Loucy (cell line): ENCODE results near the gene KPNB1.

Experiments
- H2AFZ ChIP-seq: fragments of 200-600 bp; sonication (generic); 2 replicates; pipeline ENCODE4 v1.6.0; 2016; ENCODE audit warnings: antibody characterized with exemption, mild to moderate bottlenecking, low read length, moderate library complexity
- H3F3A ChIP-seq: fragments of 200-600 bp; 2 replicates; pipeline ENCODE4 v1.6.0; 2016; ENCODE audit warnings: antibody characterized with exemption, low read depth, mild to moderate bottlenecking
- H3K27me3 ChIP-seq: fragments of 200-600 bp; sonication (generic); 2 replicates; pipeline ENCODE4 v1.6.1; 2014; ENCODE audit warnings: low read length, mild to moderate bottlenecking; ENCODE audit not compliant: insufficient read depth, poor library complexity, severe bottlenecking
- H3K36me3 ChIP-seq: fragments of 200-600 bp; sonication (generic); 2 replicates; pipeline ENCODE4 v1.6.1; 2016; ENCODE audit warnings: low read length; ENCODE audit not compliant: insufficient read depth
- H3K4me1 ChIP-seq: fragments of 200-600 bp; sonication (generic); 2 replicates; pipeline ENCODE4 v1.5.1; 2014; ENCODE audit warnings: low read length, mild to moderate bottlenecking; ENCODE audit not compliant: insufficient read depth, poor library complexity, severe bottlenecking
- H3K4me2 ChIP-seq: fragments of 200-600 bp; sonication (generic); 2 replicates; pipeline ENCODE4 v1.6.0; 2014; ENCODE audit warnings: antibody characterized with exemption, low read length, low read depth, mild to moderate bottlenecking; ENCODE audit not compliant: poor library complexity, severe bottlenecking
- H3K4me3 ChIP-seq: fragments of 200-600 bp; sonication (generic); 2 replicates; pipeline ENCODE4 v1.5.1; 2014; ENCODE audit warnings: low read length, mild to moderate bottlenecking, mixed read lengths; ENCODE audit not compliant: poor library complexity, severe bottlenecking
- H3K79me2 ChIP-seq: fragments of 200-600 bp; sonication (generic); 2 replicates; pipeline ENCODE4 v1.6.1; 2014; ENCODE audit warnings: low read length; ENCODE audit not compliant: insufficient read depth
- H3K9ac ChIP-seq: fragments of 200-600 bp; sonication (generic); 2 replicates; pipeline ENCODE4 v1.6.0; 2014; ENCODE audit warnings: mild to moderate bottlenecking, low read depth, low read length, moderate library complexity; ENCODE audit not compliant: poor library complexity, severe bottlenecking
- H3K9me2 ChIP-seq: fragments of 200-600 bp; sonication (generic); replicated peaks from 2 replicates; pipeline ENCODE4 v1.6.1; 2016; ENCODE audit warnings: low read depth, low read length, mixed read lengths
- H3K9me3 ChIP-seq: fragments of 200-600 bp; sonication (generic); 2 replicates; pipeline ENCODE4 v1.6.1; 2014; ENCODE audit warnings: mild to moderate bottlenecking, antibody characterized with exemption, low read length, low read depth; ENCODE audit not compliant: insufficient read depth
- H4K20me1 ChIP-seq: fragments of 200-600 bp; sonication (generic); 2 replicates; pipeline ENCODE4 v1.6.0; 2014; ENCODE audit warnings: antibody characterized with exemption, low read length, mild to moderate bottlenecking; ENCODE audit not compliant: insufficient read depth, poor library complexity, severe bottlenecking
- EZH2phosphoT487 ChIP-seq: fragments of 200-600 bp; IDR thresholded peaks from 2 replicates; pipeline ENCODE4 v1.6.1; 2018; ENCODE audit warnings: antibody characterized with exemption, mild to moderate bottlenecking, moderate library complexity, borderline replicate concordance
- TF ChIP-seq, protein P1 (sequence below): fragments of 200-600 bp; sonication (generic); conservative IDR thresholded peaks from 2 replicates; pipeline ENCODE4 v1.5.1; 2014; ENCODE audit warnings: mild to moderate bottlenecking, antibody characterized with exemption, low read length

KPNB1 gene

DNA sequence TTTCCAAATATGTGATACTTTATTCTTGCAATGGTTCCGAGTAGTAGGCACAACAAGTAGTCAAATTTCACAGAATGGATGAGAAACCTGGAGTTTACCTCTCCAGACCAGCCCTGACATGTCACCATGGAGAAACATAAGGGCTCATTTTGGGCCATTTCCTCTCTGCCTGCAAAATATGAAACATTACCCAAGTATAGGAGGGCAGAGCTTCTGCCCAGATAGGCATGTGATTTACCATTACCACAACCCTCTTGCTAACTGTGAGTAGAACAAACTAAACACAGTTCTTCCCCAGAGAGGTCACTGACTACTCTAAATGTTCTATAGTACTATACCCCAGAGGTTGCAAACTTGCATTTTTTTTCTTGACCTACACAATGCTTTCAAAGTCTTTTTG, 15.7 kb upstream of the KPNB1 start:
- H3K9me2 ChIP-seq: no peaks in the 10 kb centered on the region
- no peak for TF ChIP-seq EZH2phosphoT487
- TF ChIP-seq, protein P1, sequence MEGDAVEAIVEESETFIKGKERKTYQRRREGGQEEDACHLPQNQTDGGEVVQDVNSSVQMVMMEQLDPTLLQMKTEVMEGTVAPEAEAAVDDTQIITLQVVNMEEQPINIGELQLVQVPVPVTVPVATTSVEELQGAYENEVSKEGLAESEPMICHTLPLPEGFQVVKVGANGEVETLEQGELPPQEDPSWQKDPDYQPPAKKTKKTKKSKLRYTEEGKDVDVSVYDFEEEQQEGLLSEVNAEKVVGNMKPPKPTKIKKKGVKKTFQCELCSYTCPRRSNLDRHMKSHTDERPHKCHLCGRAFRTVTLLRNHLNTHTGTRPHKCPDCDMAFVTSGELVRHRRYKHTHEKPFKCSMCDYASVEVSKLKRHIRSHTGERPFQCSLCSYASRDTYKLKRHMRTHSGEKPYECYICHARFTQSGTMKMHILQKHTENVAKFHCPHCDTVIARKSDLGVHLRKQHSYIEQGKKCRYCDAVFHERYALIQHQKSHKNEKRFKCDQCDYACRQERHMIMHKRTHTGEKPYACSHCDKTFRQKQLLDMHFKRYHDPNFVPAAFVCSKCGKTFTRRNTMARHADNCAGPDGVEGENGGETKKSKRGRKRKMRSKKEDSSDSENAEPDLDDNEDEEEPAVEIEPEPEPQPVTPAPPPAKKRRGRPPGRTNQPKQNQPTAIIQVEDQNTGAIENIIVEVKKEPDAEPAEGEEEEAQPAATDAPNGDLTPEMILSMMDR: no peak
- H3K36me3 ChIP-seq: no peaks in the 10 kb centered on the region
- peaks cover 9% of the 10 kb centered on the region for H3K4me1 ChIP-seq
- no peaks in the 10 kb centered on the region for H3F3A ChIP-seq
- no peaks in the 10 kb centered on the region for H4K20me1 ChIP-seq
- H3K9me3 ChIP-seq: no peaks in the 10 kb centered on the region
- H3K4me3 ChIP-seq: no peak overlapping the region
- H2AFZ ChIP-seq: no peak overlapping the region
- H3K79me2 ChIP-seq: no peaks in the 10 kb centered on the region
- no peak overlapping the region for H3K9ac ChIP-seq
- no peak overlapping the region for H3K4me2 ChIP-seq
- H3K27me3 ChIP-seq: no peaks in the 10 kb centered on the region

DNA sequence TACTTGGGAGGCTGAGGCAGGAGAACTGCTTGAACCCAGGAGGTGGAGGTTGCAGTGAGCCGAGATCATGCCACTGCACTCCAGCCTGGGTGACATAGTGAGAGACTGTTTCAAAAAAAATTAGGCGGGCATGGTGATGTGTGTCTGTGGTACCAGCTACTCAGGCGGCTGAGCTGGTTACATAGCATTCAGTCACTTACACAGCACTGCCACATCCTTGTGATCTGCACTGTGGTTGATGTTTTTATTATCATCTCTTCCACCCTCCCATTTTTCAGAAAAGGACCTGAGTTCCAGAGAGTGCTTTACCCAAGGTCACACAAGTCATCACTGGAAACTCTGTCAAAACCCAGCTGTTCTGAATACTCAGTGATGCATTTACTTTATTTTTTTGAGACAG, 14.8 kb upstream of the KPNB1 start:
- Histone ChIP-seq H3K27me3 (no peaks in the 10 kb centered on the region), H3K4me2 (no peak overlapping the region), H3K9me2 (no peaks in the 10 kb centered on the region), H3K36me3 (no peaks in the 10 kb centered on the region), H3K4me1 (peaks cover 9% of the 10 kb centered on the region), H3K9ac (no peak overlapping the region), H3K9me3 (no peaks in the 10 kb centered on the region), H3K79me2 (no peaks in the 10 kb centered on the region), H3F3A (no peaks in the 10 kb centered on the region), H2AFZ (no peak overlapping the region), H4K20me1 (no peaks in the 10 kb centered on the region), H3K4me3 (no peak overlapping the region)
- TF ChIP-seq, protein P1: no peak
- no peak for TF ChIP-seq EZH2phosphoT487

DNA sequence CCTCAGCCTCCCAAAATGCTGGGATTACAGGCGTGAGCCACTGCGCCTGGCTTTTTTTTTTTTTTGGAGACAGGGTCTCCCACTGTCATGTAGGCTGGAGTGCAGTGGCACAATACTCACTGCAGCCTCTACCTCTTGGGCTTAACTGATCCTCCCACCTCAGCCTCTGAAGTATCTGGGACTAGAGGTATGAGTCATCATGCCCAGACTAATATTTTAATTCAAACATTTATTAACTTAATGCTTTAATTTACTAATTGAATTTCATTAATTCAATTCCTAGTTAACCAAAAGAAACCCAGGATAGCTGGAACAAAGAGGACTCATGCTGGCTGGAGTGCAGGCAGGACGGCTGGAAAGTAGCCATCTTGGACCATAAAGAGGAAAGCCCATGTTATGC, 14.0 kb upstream of the KPNB1 start:
- H3K4me2 ChIP-seq: no peak overlapping the region
- H3K9me2 ChIP-seq: no peaks in the 10 kb centered on the region
- no peak overlapping the region for H3K9ac ChIP-seq
- H2AFZ ChIP-seq: no peak overlapping the region
- TF ChIP-seq, protein P1: no peak
- TF ChIP-seq EZH2phosphoT487: no peak
- no peaks in the 10 kb centered on the region for H3K9me3 ChIP-seq
- no peaks in the 10 kb centered on the region for H3K79me2 ChIP-seq
- no peaks in the 10 kb centered on the region for H4K20me1 ChIP-seq
- no peaks in the 10 kb centered on the region for H3K36me3 ChIP-seq
- H3K4me3 ChIP-seq: no peak overlapping the region
- H3K4me1 ChIP-seq: peaks cover 9% of the 10 kb centered on the region
- no peaks in the 10 kb centered on the region for H3K27me3 ChIP-seq
- H3F3A ChIP-seq: no peaks in the 10 kb centered on the region
